Measurements from ENCODE around the gene ERAS.

Gene ERAS

DNA sequence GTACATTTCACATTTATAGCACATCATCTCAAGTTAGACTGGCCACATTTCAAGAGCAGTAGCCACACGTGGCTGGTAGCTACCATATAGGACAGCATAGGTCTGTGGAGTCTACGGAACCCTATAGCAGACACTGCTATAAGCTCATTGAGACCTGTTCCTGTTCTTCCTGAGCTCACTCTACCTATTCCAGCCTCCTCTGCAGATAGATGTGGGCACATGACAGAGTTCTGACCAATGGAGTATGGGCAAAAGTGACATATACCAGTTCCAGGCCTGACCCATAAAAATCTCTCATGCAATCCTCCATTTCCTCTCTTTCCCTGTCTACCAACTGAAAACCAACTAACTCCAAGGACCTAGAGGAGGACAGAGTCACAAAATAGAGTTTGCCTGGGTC lies 28.0 kb upstream of the ERAS start:
- TF ChIP-seq, protein P1, sequence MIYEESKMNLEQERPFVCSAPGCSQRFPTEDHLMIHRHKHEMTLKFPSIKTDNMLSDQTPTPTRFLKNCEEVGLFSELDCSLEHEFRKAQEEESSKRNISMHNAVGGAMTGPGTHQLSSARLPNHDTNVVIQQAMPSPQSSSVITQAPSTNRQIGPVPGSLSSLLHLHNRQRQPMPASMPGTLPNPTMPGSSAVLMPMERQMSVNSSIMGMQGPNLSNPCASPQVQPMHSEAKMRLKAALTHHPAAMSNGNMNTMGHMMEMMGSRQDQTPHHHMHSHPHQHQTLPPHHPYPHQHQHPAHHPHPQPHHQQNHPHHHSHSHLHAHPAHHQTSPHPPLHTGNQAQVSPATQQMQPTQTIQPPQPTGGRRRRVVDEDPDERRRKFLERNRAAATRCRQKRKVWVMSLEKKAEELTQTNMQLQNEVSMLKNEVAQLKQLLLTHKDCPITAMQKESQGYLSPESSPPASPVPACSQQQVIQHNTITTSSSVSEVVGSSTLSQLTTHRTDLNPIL (CRISPR knock-in tag; IDR thresholded peaks at IDR 0.05; ENCODE audit: low read depth), result no peak
- TF ChIP-seq, protein P2, sequence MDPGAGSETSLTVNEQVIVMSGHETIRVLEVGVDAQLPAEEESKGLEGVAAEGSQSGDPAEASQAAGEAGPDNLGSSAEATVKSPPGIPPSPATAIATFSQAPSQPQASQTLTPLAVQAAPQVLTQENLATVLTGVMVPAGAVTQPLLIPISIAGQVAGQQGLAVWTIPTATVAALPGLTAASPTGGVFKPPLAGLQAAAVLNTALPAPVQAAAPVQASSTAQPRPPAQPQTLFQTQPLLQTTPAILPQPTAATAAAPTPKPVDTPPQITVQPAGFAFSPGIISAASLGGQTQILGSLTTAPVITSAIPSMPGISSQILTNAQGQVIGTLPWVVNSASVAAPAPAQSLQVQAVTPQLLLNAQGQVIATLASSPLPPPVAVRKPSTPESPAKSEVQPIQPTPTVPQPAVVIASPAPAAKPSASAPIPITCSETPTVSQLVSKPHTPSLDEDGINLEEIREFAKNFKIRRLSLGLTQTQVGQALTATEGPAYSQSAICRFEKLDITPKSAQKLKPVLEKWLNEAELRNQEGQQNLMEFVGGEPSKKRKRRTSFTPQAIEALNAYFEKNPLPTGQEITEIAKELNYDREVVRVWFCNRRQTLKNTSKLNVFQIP (CRISPR knock-in tag; IDR thresholded peaks at IDR 0.05; ENCODE audit: borderline replicate concordance, low read depth), result no peak
- no peak for TF ChIP-seq ESRRG (CRISPR knock-in tag; IDR thresholded peaks at IDR 0.05)
- no peak for TF ChIP-seq OSR1 (CRISPR knock-in tag; IDR thresholded peaks at IDR 0.05)
- TF ChIP-seq ZFP30 (CRISPR knock-in tag; IDR thresholded peaks at IDR 0.05), result no peak
- no peak for TF ChIP-seq BACH2 (CRISPR knock-in tag; IDR thresholded peaks at IDR 0.05; ENCODE audit: borderline replicate concordance)
- TF ChIP-seq PPARA (CRISPR knock-in tag; IDR thresholded peaks at IDR 0.05; ENCODE audit: borderline replicate concordance), result no peak
- TF ChIP-seq ZNF8 (CRISPR knock-in tag; IDR thresholded peaks at IDR 0.05), result no peak
- TF ChIP-seq, protein P3, sequence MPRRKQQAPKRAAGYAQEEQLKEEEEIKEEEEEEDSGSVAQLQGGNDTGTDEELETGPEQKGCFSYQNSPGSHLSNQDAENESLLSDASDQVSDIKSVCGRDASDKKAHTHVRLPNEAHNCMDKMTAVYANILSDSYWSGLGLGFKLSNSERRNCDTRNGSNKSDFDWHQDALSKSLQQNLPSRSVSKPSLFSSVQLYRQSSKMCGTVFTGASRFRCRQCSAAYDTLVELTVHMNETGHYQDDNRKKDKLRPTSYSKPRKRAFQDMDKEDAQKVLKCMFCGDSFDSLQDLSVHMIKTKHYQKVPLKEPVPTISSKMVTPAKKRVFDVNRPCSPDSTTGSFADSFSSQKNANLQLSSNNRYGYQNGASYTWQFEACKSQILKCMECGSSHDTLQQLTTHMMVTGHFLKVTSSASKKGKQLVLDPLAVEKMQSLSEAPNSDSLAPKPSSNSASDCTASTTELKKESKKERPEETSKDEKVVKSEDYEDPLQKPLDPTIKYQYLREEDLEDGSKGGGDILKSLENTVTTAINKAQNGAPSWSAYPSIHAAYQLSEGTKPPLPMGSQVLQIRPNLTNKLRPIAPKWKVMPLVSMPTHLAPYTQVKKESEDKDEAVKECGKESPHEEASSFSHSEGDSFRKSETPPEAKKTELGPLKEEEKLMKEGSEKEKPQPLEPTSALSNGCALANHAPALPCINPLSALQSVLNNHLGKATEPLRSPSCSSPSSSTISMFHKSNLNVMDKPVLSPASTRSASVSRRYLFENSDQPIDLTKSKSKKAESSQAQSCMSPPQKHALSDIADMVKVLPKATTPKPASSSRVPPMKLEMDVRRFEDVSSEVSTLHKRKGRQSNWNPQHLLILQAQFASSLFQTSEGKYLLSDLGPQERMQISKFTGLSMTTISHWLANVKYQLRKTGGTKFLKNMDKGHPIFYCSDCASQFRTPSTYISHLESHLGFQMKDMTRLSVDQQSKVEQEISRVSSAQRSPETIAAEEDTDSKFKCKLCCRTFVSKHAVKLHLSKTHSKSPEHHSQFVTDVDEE (CRISPR knock-in tag; IDR thresholded peaks at IDR 0.05), result no peak
- TF ChIP-seq TOX (CRISPR knock-in tag; IDR thresholded peaks at IDR 0.05; ENCODE audit: borderline replicate concordance), result no peak
- no peak for TF ChIP-seq SNAI2 (CRISPR knock-in tag; IDR thresholded peaks at IDR 0.05)
- TF ChIP-seq ISL1 (CRISPR knock-in tag; IDR thresholded peaks at IDR 0.05), result no peak
- TF ChIP-seq, protein P4, sequence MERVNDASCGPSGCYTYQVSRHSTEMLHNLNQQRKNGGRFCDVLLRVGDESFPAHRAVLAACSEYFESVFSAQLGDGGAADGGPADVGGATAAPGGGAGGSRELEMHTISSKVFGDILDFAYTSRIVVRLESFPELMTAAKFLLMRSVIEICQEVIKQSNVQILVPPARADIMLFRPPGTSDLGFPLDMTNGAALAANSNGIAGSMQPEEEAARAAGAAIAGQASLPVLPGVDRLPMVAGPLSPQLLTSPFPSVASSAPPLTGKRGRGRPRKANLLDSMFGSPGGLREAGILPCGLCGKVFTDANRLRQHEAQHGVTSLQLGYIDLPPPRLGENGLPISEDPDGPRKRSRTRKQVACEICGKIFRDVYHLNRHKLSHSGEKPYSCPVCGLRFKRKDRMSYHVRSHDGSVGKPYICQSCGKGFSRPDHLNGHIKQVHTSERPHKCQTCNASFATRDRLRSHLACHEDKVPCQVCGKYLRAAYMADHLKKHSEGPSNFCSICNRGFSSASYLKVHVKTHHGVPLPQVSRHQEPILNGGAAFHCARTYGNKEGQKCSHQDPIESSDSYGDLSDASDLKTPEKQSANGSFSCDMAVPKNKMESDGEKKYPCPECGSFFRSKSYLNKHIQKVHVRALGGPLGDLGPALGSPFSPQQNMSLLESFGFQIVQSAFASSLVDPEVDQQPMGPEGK (CRISPR knock-in tag; IDR thresholded peaks at IDR 0.05; ENCODE audit: borderline replicate concordance), result no peak
- no peak for TF ChIP-seq TCF4 (CRISPR knock-in tag; IDR thresholded peaks at IDR 0.05; ENCODE audit: borderline replicate concordance)
- no peak for TF ChIP-seq CSDC2 (CRISPR knock-in tag; IDR thresholded peaks at IDR 0.05)
- ATAC-seq, result no peak

DNA sequence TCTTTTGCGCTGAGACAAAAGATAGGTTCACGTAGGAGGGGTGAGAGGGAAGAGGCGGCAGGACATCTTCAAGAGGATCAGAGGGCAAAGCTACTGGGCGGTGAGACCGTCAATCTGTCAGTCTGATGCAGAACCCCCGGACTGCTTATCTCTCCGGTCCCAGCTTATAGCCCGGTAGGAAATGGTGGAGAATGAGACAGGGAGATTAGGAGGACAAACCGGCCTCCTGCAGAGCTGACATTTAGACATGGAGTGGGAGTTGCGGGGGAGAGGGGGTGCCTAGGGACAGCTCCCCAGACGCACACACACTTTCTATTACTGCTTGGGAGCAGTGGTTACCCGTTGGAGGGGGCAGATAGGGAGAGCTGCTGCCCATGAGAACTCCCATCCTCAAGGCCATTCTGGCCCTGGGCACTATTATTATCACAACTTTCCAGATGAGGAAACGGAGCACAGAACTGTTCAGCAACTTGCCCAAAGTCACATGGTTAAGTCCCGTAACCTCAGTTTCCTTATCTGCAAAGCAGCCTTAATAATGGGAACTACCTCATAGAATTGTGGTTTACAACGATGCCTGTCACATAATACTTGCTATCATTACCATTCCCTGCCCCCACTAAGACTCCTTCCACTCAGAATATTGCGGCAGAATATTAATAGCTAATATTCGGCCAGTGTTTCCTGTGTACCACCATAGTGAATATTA lies 25.6 kb upstream of the ERAS start:
- TF ChIP-seq CSDC2 (CRISPR knock-in tag; IDR thresholded peaks at IDR 0.05), result no peak
- TF ChIP-seq RARB (CRISPR knock-in tag; IDR thresholded peaks at IDR 0.05), result no peak
- TF ChIP-seq, protein P5, sequence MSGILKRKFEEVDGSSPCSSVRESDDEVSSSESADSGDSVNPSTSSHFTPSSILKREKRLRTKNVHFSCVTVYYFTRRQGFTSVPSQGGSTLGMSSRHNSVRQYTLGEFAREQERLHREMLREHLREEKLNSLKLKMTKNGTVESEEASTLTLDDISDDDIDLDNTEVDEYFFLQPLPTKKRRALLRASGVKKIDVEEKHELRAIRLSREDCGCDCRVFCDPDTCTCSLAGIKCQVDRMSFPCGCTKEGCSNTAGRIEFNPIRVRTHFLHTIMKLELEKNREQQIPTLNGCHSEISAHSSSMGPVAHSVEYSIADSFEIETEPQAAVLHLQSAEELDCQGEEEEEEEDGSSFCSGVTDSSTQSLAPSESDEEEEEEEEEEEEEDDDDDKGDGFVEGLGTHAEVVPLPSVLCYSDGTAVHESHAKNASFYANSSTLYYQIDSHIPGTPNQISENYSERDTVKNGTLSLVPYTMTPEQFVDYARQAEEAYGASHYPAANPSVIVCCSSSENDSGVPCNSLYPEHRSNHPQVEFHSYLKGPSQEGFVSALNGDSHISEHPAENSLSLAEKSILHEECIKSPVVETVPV (CRISPR knock-in tag; IDR thresholded peaks at IDR 0.05), result no peak
- TF ChIP-seq OSR1 (CRISPR knock-in tag; IDR thresholded peaks at IDR 0.05), result no peak
- no peak for TF ChIP-seq SNAI2 (CRISPR knock-in tag; IDR thresholded peaks at IDR 0.05)
- TF ChIP-seq GLIS3 (CRISPR knock-in tag; IDR thresholded peaks at IDR 0.05), result no peak
- TF ChIP-seq, protein P3 (CRISPR knock-in tag; IDR thresholded peaks at IDR 0.05), result no peak
- TF ChIP-seq, protein P1 (CRISPR knock-in tag; IDR thresholded peaks at IDR 0.05; ENCODE audit: low read depth), result no peak
- TF ChIP-seq, protein P2 (CRISPR knock-in tag; IDR thresholded peaks at IDR 0.05; ENCODE audit: borderline replicate concordance, low read depth), result no peak
- no peak for TF ChIP-seq PPARA (CRISPR knock-in tag; IDR thresholded peaks at IDR 0.05; ENCODE audit: borderline replicate concordance)
- no peak for TF ChIP-seq ESRRG (CRISPR knock-in tag; IDR thresholded peaks at IDR 0.05)
- no peak for TF ChIP-seq ZFP30 (CRISPR knock-in tag; IDR thresholded peaks at IDR 0.05)
- no peak for ATAC-seq
